Measurements from ENCODE around the gene HMCN1.

- TF ChIP-seq EGR1 (IDR thresholded peaks at IDR 0.05; ENCODE audit: low read depth in 2 of 2) (no peak), SP1 (IDR thresholded peaks at IDR 0.05) (no peak), TAF1 (conservative IDR thresholded peaks at IDR 0.05) (no peak), CTCF (IDR thresholded peaks at IDR 0.05; ENCODE audit: low read depth, low read length, missing input control) (no peak), REST (IDR thresholded peaks at IDR 0.05) (no peak), GABPA (IDR thresholded peaks at IDR 0.05 in 1 of 2, conservative IDR thresholded peaks at IDR 0.05 in 1 of 2) (no peak), FOXA1 (IDR thresholded peaks at IDR 0.05) (no peak)
- TF ChIP-seq, protein P1, sequence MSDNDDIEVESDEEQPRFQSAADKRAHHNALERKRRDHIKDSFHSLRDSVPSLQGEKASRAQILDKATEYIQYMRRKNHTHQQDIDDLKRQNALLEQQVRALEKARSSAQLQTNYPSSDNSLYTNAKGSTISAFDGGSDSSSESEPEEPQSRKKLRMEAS (IDR thresholded peaks at IDR 0.05) = no peak
Measured at GRCh38 chr1:186152620-186153239, 418.5 kb downstream of the HMCN1 start.

Measured in liver (tissue), 3 donors.